Stimulated activated CD8-positive, alpha-beta memory T cell treated with anti-CD3 and anti-CD28 coated beads, Interleukin-12 subunit alpha, Interleukin-12 subunit beta, amount 100 ng/mL, for 1 hour (primary cell): ENCODE results near the gene CHMP4A.
"Not testable (repeated sequence)": the region's sequence is repeated elsewhere in the genome, so short reads cannot be mapped to it uniquely, and the experiment has no call there.

ENCODE experiments used
- DNase-seq: peaks from one replicate; pipeline ENCODE4 v3.0.0-alpha.2; 2020; ENCODE audit warnings: low read depth

Gene CHMP4A

GRCh38 chr14:24246765-24247212 is 33.5 kb upstream of the CHMP4A start:
- no peak for DNase-seq

GRCh38 chr14:24245350-24245749 is 32.1 kb upstream of the CHMP4A start:
- not testable (repeated sequence) for DNase-seq

- no peak for DNase-seq
Observed at GRCh38 chr14:24243336-24243836, 30.1 kb upstream of the CHMP4A start.

GRCh38 chr14:24241829-24242443 is 28.6 kb upstream of the CHMP4A start:
- peak; percentile 90 for DNase-seq

- DNase-seq, result no peak
Observed at GRCh38 chr14:24240110-24240918, 27.0 kb upstream of the CHMP4A start.

- DNase-seq, result no peak
Observed at GRCh38 chr14:24238527-24239037, 25.3 kb upstream of the CHMP4A start.

- DNase-seq, result no peak
Observed at GRCh38 chr14:24238123-24238522, 24.8 kb upstream of the CHMP4A start.

GRCh38 chr14:24237463-24237955 is 24.2 kb upstream of the CHMP4A start:
- DNase-seq, result no peak

- DNase-seq, result no peak
Observed at GRCh38 chr14:24236689-24237462, 23.6 kb upstream of the CHMP4A start.

- DNase-seq, result no peak
Observed at GRCh38 chr14:24235804-24236688, 22.8 kb upstream of the CHMP4A start.

GRCh38 chr14:24234095-24235005 is 21.1 kb upstream of the CHMP4A start:
- no peak for DNase-seq

- no peak for DNase-seq
Observed at GRCh38 chr14:24233538-24233866, 20.2 kb upstream of the CHMP4A start.

GRCh38 chr14:24232645-24233537 is 19.6 kb upstream of the CHMP4A start, which contains the start of gene GMPR2:
TSS of gene GMPR2 (plus strand) at chr14:24232929. CDS start at chr14:24233254, 325 bp downstream.
- DNase-seq, result no peak

- DNase-seq, result peak; percentile 80
Observed at GRCh38 chr14:24232121-24232644, 18.9 kb upstream of the CHMP4A start, which contains the start of gene NEDD8. TSS of gene NEDD8 (minus strand) at chr14:24232367. CDS start at chr14:24232267, 100 bp downstream.

- DNase-seq, result no peak
Observed at GRCh38 chr14:24231263-24232120, 18.2 kb upstream of the CHMP4A start.

GRCh38 chr14:24228902-24229301 is 15.6 kb upstream of the CHMP4A start:
- DNase-seq, result no peak

- no peak for DNase-seq
Observed at GRCh38 chr14:24226473-24226872, 13.2 kb upstream of the CHMP4A start.
